WTC11 (cell line): ENCODE data around the gene CACNG3. TPM values are rescaled to one million over a fixed set of nuclear protein-coding genes. Genes with fewer than 3 reads are reported as not detected.

Source experiments
- ATAC-seq: fragments of 200-7000 bp; cut with Tn5 transposase; 2 replicates; pipeline ENCODE4 v1.10.0; 2021; ENCODE audit warnings: mild to moderate bottlenecking, moderate library complexity
- CTCF ChIA-PET: fragments of 300-600 bp; sonication (Branson Sonifier 250); formaldehyde crosslinking; loops from one replicate; lab custom pipeline; 2021; ENCODE audit warnings: antibody characterized with exemption; lab: Charles Lee
- POLR2A ChIA-PET: fragments of 350-600 bp; sonication (Branson Sonifier 250); formaldehyde crosslinking; loops from one replicate; lab custom pipeline; 2021; ENCODE audit warnings: antibody characterized with exemption; lab: Charles Lee
- DNase-seq: peaks from one replicate; pipeline ENCODE4 v3.0.0; 2021; ENCODE audit warnings: low spot score
- H3K27ac Mint-ChIP-seq: 2 replicates; pipeline ENCODE4 v1.8.0; 2021; ENCODE audit warnings: mixed read lengths
- H3K27me3 Mint-ChIP-seq: 2 replicates; pipeline ENCODE4 v1.8.0; 2021; ENCODE audit warnings: low read depth, mild to moderate bottlenecking, moderate library complexity, mixed read lengths
- H3K36me3 Mint-ChIP-seq: 2 replicates; pipeline ENCODE4 v1.8.0; 2021; ENCODE audit warnings: mixed read lengths
- H3K4me1 Mint-ChIP-seq: 2 replicates; pipeline ENCODE4 v1.8.0; 2022; ENCODE audit warnings: mixed read lengths
- H3K4me3 Mint-ChIP-seq: 2 replicates; pipeline ENCODE4 v1.8.0; 2021; ENCODE audit warnings: mild to moderate bottlenecking, moderate library complexity, mixed read lengths
- H3K9me3 Mint-ChIP-seq: 2 replicates; pipeline ENCODE4 v1.8.0; 2021; ENCODE audit warnings: mixed read lengths
- ATF1 ChIP-seq: sonication (generic); formaldehyde crosslinking; IDR thresholded peaks from 2 replicates; pipeline ENCODE4 v1.8.1; 2023; ENCODE audit warnings: mild to moderate bottlenecking, moderate library complexity, missing genetic modification reagents
- CREM ChIP-seq: sonication (generic); formaldehyde crosslinking; IDR thresholded peaks from 2 replicates; pipeline ENCODE4 v1.8.1; 2022; ENCODE audit warnings: mild to moderate bottlenecking, missing genetic modification reagents, moderate library complexity
- ELF4 ChIP-seq: sonication (generic); formaldehyde crosslinking; IDR thresholded peaks from 2 replicates; pipeline ENCODE4 v1.8.1; 2022; ENCODE audit warnings: low read depth, mild to moderate bottlenecking, moderate library complexity, missing genetic modification reagents
- ESRRA ChIP-seq: sonication (generic); formaldehyde crosslinking; IDR thresholded peaks from 2 replicates; pipeline ENCODE4 v1.8.1; 2022; ENCODE audit warnings: mild to moderate bottlenecking, missing genetic modification reagents, borderline replicate concordance
- GABPB1 ChIP-seq: sonication (generic); formaldehyde crosslinking; IDR thresholded peaks from 2 replicates; pipeline ENCODE4 v1.8.1; 2023; ENCODE audit warnings: mild to moderate bottlenecking, missing genetic modification reagents
- HMGA2 ChIP-seq: fragments of 250-450 bp; sonication (Bioruptor Pico); IDR thresholded peaks from 2 replicates; pipeline ENCODE4 v1.4.0; 2021; ENCODE audit warnings: mild to moderate bottlenecking, moderate library complexity
- KAT7 ChIP-seq: sonication (generic); formaldehyde crosslinking; IDR thresholded peaks from 2 replicates; pipeline ENCODE4 v1.8.1; 2023; ENCODE audit warnings: missing genetic modification reagents, mild to moderate bottlenecking, borderline replicate concordance
- NFYB ChIP-seq: sonication (generic); formaldehyde crosslinking; conservative IDR thresholded peaks from 2 replicates; pipeline ENCODE4 v1.8.0; 2022; ENCODE audit warnings: low read depth, missing genetic modification reagents
- NR1H2 ChIP-seq: sonication (generic); formaldehyde crosslinking; IDR thresholded peaks from 2 replicates; pipeline ENCODE4 v1.9.0; 2021; ENCODE audit warnings: mild to moderate bottlenecking, moderate library complexity, missing genetic modification reagents
- RELA ChIP-seq: sonication (generic); formaldehyde crosslinking; IDR thresholded peaks from 2 replicates; pipeline ENCODE4 v1.8.1; 2022; ENCODE audit warnings: missing genetic modification reagents, mild to moderate bottlenecking, borderline replicate concordance
- RORB ChIP-seq: fragments of 250-450 bp; sonication (Bioruptor Pico); IDR thresholded peaks from 2 replicates; pipeline ENCODE4 v1.9.0; 2021; ENCODE audit warnings: mild to moderate bottlenecking
- SMAD4 ChIP-seq: sonication (generic); formaldehyde crosslinking; IDR thresholded peaks from 2 replicates; pipeline ENCODE4 v1.8.0; 2022; ENCODE audit warnings: mild to moderate bottlenecking, missing genetic modification reagents
- ZBTB21 ChIP-seq: sonication (generic); formaldehyde crosslinking; IDR thresholded peaks from 2 replicates; pipeline ENCODE4 v1.8.1; 2023; ENCODE audit warnings: mild to moderate bottlenecking, missing genetic modification reagents, borderline replicate concordance
- ZNF121 ChIP-seq: sonication (generic); formaldehyde crosslinking; IDR thresholded peaks from 2 replicates; pipeline ENCODE4 v1.8.0; 2023; ENCODE audit warnings: missing genetic modification reagents
- ZNF263 ChIP-seq: sonication (generic); formaldehyde crosslinking; IDR thresholded peaks from 2 replicates; pipeline ENCODE4 v1.8.1; 2022; ENCODE audit warnings: low read depth, mild to moderate bottlenecking, moderate library complexity, missing genetic modification reagents
- ZNF317 ChIP-seq: sonication (generic); formaldehyde crosslinking; IDR thresholded peaks from 2 replicates; pipeline ENCODE4 v1.8.1; 2023; ENCODE audit warnings: low read depth, mild to moderate bottlenecking, moderate library complexity, missing genetic modification reagents, borderline replicate concordance
- total RNA-seq: library from RNA; stranded (reverse); gene quantifications from 3 replicates; pipeline ENCODE4 v1.2.3, GENCODE V29; 2021
- TF ChIP-seq, protein P1 (sequence below): fragments of 250-450 bp; sonication (Bioruptor Pico); IDR thresholded peaks from 2 replicates; pipeline ENCODE4 v2.1.2; 2022; ENCODE audit warnings: mild to moderate bottlenecking, moderate library complexity
- TF ChIP-seq, protein P2 (sequence below): sonication (generic); formaldehyde crosslinking; IDR thresholded peaks from 2 replicates; pipeline ENCODE4 v1.8.0; 2023; ENCODE audit warnings: missing genetic modification reagents, mild to moderate bottlenecking, borderline replicate concordance
- TF ChIP-seq, protein P3 (sequence below): fragments of 250-450 bp; sonication (Bioruptor Pico); IDR thresholded peaks from 2 replicates; pipeline ENCODE4 v1.9.0; 2021; ENCODE audit warnings: moderate library complexity, mild to moderate bottlenecking, inconsistent platforms, borderline replicate concordance
- TF ChIP-seq, protein P4 (sequence below): sonication (generic); formaldehyde crosslinking; IDR thresholded peaks from 2 replicates; pipeline ENCODE4 v1.8.0; 2022; ENCODE audit warnings: mild to moderate bottlenecking, missing genetic modification reagents

CACNG3 gene
- total RNA-seq, 1 experiment from 2014 or later, result not detected

DNA sequence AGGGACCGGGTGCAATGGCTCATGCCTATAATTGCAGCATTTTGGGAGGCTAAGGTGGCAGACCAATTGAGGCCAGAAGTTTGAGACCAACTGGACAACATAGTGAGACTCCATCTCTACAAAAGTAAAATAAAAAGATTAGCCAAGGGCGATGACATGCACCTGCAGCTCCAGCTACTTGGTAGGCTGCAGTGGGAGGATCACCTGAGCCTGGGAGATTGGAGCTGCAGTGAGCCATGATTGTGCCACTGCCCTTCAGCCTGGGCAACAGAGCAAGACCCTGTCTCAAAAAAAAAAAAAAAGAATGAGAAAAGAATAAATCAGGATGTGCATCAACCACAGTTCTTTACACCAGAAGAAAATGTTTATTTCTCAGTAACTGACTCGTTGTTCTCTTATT lies 76.0 kb downstream of the CACNG3 start:
- DNase-seq (no peak), ATAC-seq (no peak)
- Mint-ChIP-seq H3K4me3 (no peak overlapping the region), H3K36me3 (no peaks in the 10 kb centered on the region), H3K9me3 (peaks cover 7% of the 10 kb centered on the region), H3K27ac (no peak overlapping the region), H3K27me3 (no peaks in the 10 kb centered on the region; the same call in 1 of the 2 replicates), H3K4me1 (no peaks in the 10 kb centered on the region)
- no peak for TF ChIP-seq NR1H2 (CRISPR knock-in tag)
- TF ChIP-seq ZNF121, result peak; percentile 83
- POLR2A ChIA-PET, result no interaction called here
- CTCF ChIA-PET, result no interaction called here

DNA sequence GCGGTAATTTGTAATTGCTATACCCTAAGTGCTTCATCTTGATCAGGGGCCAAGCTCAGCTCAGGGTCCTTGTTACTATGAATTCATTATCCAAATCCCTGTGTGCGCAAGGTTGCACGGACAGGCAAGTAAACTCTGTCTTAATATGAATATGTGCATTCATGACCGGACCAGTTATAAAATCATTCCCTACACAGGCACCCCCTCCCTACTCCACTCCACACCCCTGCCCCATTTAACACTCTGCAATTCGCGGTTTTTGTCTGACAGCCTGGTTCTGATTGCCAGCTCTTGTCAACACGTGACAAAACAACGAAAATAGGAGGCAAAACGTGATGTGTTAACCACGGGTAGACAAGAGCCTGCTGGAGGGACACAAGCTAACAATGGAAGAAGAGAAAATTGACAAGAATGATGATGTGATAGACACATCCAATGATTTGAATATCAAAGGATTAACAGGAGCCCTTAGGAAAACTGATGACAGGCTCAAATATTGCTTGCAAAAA lies 76.5 kb downstream of the CACNG3 start:
- Mint-ChIP-seq H3K36me3 (no peaks in the 10 kb centered on the region), H3K27me3 (no peaks in the 10 kb centered on the region; the same call in 1 of the 2 replicates), H3K27ac (no peak overlapping the region), H3K4me1 (no peaks in the 10 kb centered on the region), H3K9me3 (peaks cover 7% of the 10 kb centered on the region), H3K4me3 (no peak overlapping the region)
- no peak for DNase-seq
- no peak for TF ChIP-seq RELA
- TF ChIP-seq CREM (CRISPR knock-in tag), result no peak
- TF ChIP-seq, protein P1, sequence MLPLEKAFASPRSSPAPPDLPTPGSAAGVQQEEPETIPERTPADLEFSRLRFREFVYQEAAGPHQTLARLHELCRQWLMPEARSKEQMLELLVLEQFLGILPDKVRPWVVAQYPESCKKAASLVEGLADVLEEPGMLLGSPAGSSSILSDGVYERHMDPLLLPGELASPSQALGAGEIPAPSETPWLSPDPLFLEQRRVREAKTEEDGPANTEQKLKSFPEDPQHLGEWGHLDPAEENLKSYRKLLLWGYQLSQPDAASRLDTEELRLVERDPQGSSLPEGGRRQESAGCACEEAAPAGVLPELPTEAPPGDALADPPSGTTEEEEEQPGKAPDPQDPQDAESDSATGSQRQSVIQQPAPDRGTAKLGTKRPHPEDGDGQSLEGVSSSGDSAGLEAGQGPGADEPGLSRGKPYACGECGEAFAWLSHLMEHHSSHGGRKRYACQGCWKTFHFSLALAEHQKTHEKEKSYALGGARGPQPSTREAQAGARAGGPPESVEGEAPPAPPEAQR, result no peak
- TF ChIP-seq RORB (CRISPR knock-in tag), result no peak
- no peak for TF ChIP-seq GABPB1 (CRISPR knock-in tag)
- TF ChIP-seq ELF4, result no peak
- TF ChIP-seq ZBTB21, result no peak
- TF ChIP-seq KAT7 (CRISPR knock-in tag), result no peak
- no peak for TF ChIP-seq ZNF317 (CRISPR knock-in tag)
- TF ChIP-seq, protein P2, sequence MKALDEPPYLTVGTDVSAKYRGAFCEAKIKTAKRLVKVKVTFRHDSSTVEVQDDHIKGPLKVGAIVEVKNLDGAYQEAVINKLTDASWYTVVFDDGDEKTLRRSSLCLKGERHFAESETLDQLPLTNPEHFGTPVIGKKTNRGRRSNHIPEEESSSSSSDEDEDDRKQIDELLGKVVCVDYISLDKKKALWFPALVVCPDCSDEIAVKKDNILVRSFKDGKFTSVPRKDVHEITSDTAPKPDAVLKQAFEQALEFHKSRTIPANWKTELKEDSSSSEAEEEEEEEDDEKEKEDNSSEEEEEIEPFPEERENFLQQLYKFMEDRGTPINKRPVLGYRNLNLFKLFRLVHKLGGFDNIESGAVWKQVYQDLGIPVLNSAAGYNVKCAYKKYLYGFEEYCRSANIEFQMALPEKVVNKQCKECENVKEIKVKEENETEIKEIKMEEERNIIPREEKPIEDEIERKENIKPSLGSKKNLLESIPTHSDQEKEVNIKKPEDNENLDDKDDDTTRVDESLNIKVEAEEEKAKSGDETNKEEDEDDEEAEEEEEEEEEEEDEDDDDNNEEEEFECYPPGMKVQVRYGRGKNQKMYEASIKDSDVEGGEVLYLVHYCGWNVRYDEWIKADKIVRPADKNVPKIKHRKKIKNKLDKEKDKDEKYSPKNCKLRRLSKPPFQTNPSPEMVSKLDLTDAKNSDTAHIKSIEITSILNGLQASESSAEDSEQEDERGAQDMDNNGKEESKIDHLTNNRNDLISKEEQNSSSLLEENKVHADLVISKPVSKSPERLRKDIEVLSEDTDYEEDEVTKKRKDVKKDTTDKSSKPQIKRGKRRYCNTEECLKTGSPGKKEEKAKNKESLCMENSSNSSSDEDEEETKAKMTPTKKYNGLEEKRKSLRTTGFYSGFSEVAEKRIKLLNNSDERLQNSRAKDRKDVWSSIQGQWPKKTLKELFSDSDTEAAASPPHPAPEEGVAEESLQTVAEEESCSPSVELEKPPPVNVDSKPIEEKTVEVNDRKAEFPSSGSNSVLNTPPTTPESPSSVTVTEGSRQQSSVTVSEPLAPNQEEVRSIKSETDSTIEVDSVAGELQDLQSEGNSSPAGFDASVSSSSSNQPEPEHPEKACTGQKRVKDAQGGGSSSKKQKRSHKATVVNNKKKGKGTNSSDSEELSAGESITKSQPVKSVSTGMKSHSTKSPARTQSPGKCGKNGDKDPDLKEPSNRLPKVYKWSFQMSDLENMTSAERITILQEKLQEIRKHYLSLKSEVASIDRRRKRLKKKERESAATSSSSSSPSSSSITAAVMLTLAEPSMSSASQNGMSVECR, result no peak
- ATAC-seq, result no peak
- ChIA-PET POLR2A (no interaction called here), CTCF (no interaction called here)

DNA sequence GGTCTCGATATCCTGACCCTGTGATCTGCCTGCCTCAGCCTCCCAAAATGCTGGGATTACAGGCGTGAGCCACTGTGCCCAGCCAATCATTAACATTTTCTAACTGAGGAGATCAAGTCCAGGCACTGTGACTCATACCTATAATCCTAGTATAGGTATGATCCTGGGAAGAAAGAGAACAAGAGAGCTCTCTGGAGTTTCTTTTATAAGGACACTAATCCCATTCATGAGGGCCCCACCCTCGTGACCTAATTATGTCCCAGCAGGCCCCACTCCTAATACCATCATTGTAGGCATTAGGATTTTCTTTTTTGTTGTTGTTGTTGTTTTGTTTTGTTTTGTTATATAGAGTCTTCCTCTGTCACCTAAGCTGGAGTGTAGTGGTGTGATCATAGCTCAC lies 80.4 kb downstream of the CACNG3 start:
- peaks cover 7% of the 10 kb centered on the region for H3K9me3 Mint-ChIP-seq
- CTCF ChIA-PET, result interaction anchor here (1.2 to 4.7 kb wide), 4 partner anchors 10 to 291 kb away, joined by 3 to 20 read pairs (median 7); no protein-coding TSS in a partner anchor
- TF ChIP-seq NFYB, result no peak
- TF ChIP-seq, protein P3, sequence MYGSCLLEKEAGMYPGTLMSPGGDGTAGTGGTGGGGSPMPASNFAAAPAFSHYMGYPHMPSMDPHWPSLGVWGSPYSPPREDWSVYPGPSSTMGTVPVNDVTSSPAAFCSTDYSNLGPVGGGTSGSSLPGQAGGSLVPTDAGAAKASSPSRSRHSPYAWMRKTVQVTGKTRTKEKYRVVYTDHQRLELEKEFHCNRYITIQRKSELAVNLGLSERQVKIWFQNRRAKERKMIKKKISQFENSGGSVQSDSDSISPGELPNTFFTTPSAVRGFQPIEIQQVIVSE (CRISPR knock-in tag), result no peak
- TF ChIP-seq, protein P4, sequence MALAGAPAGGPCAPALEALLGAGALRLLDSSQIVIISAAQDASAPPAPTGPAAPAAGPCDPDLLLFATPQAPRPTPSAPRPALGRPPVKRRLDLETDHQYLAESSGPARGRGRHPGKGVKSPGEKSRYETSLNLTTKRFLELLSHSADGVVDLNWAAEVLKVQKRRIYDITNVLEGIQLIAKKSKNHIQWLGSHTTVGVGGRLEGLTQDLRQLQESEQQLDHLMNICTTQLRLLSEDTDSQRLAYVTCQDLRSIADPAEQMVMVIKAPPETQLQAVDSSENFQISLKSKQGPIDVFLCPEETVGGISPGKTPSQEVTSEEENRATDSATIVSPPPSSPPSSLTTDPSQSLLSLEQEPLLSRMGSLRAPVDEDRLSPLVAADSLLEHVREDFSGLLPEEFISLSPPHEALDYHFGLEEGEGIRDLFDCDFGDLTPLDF (CRISPR knock-in tag), result no peak
- no peak for TF ChIP-seq HMGA2 (CRISPR knock-in tag)
- TF ChIP-seq RORB (CRISPR knock-in tag), result no peak
- no peak for TF ChIP-seq ZNF263 (CRISPR knock-in tag)
- no peak for TF ChIP-seq SMAD4
- TF ChIP-seq ESRRA, result no peak
- TF ChIP-seq ATF1 (CRISPR knock-in tag), result no peak
- TF ChIP-seq, all 79 proteins: peak for 0
- DNase-seq (no peak), ATAC-seq (no peak)
- Mint-ChIP-seq H3K27ac (no peak overlapping the region), H3K4me3 (no peak overlapping the region), H3K36me3 (no peaks in the 10 kb centered on the region), H3K27me3 (no peaks in the 10 kb centered on the region; the same call in 1 of the 2 replicates), H3K4me1 (no peaks in the 10 kb centered on the region)
- POLR2A ChIA-PET, result no interaction called here
